ENCODE measurements around the gene ABAT. TPM values are rescaled to one million over a fixed set of nuclear protein-coding genes. Genes with fewer than 3 reads are reported as not detected.

Gene ABAT
- total RNA-seq, 4 donors from 2014 or later: 9.6 to 24.0 (median 21.3) TPM

DNA sequence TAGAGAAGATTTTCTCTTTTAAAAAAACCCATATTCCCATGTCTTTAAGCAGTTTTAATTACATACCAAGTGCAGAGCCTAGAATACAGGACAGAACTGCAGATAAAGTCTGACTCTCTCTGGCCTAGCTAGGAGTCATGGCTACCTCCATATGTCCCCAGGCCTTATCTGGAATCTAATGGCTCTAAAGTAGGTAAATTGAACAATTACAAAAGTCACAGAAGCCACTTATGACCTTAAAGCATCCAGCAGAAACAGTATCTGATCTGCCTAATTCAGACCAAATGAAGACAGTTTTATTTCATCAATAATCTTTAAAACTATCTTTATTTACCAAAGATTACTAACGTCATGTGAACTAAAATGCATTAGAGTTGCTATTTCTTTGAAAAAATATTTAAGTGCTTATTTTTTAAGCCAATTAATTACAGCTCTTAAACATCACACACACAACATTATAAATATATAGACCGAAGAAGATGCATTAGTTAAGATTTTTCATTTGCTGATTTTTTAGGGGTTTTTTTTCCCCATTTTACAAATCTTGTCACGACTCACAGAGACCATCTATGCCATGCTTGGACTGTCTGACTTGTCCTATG, 152.0 kb downstream of the ABAT start:
- Histone ChIP-seq H3K4me1 (peaks cover 0 to 11% (median 0%) of the 10 kb centered on the region in 4 donors), H3K9me3 (no peaks in the 10 kb centered on the region), H3K4me3 (no peak overlapping the region), H3K27ac (no peak overlapping the region), H3K36me3 (peaks cover 0 to 48% (median 3%) of the 10 kb centered on the region in 3 donors), H3K27me3 (no peaks in the 10 kb centered on the region)
- TF ChIP-seq POLR2A (IDR thresholded peaks at IDR 0.05) (no peak), EP300 (IDR thresholded peaks at IDR 0.05) (no peak)
- TF ChIP-seq, protein P1, sequence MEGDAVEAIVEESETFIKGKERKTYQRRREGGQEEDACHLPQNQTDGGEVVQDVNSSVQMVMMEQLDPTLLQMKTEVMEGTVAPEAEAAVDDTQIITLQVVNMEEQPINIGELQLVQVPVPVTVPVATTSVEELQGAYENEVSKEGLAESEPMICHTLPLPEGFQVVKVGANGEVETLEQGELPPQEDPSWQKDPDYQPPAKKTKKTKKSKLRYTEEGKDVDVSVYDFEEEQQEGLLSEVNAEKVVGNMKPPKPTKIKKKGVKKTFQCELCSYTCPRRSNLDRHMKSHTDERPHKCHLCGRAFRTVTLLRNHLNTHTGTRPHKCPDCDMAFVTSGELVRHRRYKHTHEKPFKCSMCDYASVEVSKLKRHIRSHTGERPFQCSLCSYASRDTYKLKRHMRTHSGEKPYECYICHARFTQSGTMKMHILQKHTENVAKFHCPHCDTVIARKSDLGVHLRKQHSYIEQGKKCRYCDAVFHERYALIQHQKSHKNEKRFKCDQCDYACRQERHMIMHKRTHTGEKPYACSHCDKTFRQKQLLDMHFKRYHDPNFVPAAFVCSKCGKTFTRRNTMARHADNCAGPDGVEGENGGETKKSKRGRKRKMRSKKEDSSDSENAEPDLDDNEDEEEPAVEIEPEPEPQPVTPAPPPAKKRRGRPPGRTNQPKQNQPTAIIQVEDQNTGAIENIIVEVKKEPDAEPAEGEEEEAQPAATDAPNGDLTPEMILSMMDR (IDR thresholded peaks at IDR 0.05): no peak
- 77% methylated on average over 3 of the region's 3 CpGs for WGBS, 2 donors
- no peak for DNase-seq (ENCODE audit: low spot score in 2 of 2)

DNA sequence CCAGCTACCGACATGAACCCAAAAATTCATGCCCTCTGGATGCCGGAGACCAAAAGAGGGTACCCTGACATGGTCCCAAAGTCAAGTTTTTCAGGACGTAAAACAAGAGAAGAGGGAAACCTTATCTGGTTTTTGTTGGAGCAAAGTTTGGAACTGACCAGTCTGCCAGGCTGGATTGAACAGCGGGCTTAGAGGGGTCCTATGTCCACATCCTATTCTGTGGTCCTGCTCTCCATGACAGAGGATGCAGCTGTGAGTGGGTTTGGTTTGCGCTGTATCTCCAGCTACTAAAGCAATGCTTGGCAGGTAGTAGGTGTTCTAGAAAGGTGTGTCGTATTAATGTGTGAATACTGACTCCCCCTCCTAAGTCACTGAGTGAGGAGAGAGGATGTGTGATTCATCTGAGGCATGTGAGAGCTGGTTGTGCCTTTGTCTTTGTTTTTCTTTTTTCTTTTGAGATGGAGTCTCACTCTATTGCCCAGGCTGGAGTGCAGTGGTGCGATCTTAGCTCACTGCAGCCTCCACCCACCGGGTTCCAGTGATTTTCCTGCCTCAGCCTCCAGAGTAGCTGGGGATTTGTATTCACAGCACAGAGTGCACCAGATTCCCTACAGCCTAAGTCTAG, 154.2 kb downstream of the ABAT start:
- no peak overlapping the region for H3K4me3 ChIP-seq
- no peaks in the 10 kb centered on the region for H3K27me3 ChIP-seq
- TF ChIP-seq, protein P1 (IDR thresholded peaks at IDR 0.05): no peak
- TF ChIP-seq POLR2A (IDR thresholded peaks at IDR 0.05) (no peak), EP300 (IDR thresholded peaks at IDR 0.05) (no peak)
- WGBS, 2 donors: 92 to 95% methylated on average over 8 of the region's 8 CpGs
- H3K36me3 ChIP-seq: peaks cover 0 to 59% (median 3%) of the 10 kb centered on the region in 3 donors
- peaks cover 0 to 5% (median 0%) of the 10 kb centered on the region in 4 donors for H3K4me1 ChIP-seq
- no peak overlapping the region for H3K27ac ChIP-seq
- no peaks in the 10 kb centered on the region for H3K9me3 ChIP-seq
- no peak for DNase-seq (ENCODE audit: low spot score in 2 of 2)

DNA sequence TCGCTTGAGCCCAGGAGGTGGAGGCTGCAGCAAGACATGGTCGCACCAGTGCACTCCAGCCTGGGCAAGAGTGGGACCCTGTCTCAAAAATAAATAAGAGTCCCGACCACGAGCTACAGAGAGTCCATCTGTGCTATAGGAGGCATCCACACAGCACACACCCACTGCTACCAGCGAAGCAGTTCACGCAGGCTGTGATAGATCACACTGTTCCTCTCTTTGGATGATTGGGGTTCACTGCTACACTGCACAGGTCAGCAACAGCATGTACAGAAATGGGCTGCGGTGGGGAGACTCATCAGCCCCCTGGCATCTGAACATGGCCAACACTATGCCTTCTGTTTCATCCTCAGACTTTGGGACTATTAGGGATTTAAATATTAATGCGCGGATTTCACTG, 157.0 kb downstream of the ABAT start:
- H3K27ac ChIP-seq: no peak overlapping the region
- H3K9me3 ChIP-seq: no peaks in the 10 kb centered on the region
- H3K4me3 ChIP-seq: no peak overlapping the region
- peaks cover 0 to 42% (median 3%) of the 10 kb centered on the region in 3 donors for H3K36me3 ChIP-seq
- WGBS, 2 donors: 79 to 82% methylated on average over 9 of the region's 9 CpGs
- H3K27me3 ChIP-seq: no peaks in the 10 kb centered on the region
- TF ChIP-seq, protein P1 (IDR thresholded peaks at IDR 0.05): no peak
- TF ChIP-seq POLR2A (IDR thresholded peaks at IDR 0.05): no peak
- TF ChIP-seq EP300 (IDR thresholded peaks at IDR 0.05): no peak
- DNase-seq (ENCODE audit: low spot score in 2 of 2): no peak
- peaks cover 0 to 10% (median 2%) of the 10 kb centered on the region in 4 donors for H3K4me1 ChIP-seq

DNA sequence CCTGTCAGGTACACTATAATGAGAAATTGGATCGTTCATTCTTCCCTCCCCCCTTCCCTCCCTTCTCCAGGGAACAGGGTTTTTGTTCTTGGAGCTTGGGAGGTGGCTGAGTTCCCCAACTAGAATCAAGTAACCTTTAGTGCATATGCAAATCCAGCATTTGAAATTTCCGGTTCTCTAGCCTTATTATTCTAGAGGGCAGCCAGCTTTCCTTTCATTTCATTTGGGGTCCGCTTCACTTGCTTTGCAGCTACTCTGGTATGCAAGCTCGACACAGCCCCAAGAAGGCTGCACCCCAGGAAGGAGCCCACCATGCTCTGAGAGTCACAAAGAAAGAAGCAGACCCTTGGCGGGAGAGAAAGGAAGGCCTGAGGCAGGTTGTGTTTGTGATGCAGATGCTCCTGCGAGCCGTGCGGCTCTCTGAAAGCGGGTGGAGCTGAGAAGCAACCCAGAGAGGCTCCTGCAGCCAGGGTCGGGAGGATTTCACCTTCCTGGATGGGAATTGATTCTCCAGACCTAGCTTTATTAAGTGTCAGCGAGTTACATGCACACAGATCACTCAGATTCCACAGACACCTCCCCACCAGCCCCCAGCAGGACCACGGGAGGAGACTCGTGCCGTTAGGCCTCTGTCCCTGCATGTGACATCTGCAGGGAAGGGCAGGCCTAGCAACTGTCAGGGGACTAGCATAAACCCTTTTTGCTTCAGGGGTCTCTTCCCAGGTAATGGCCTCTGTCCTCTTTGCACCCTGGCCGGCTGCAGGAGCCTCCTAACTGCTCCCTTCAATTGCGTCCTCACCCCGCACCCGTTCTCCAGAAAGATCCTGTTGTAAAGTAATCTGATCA, 157.7 kb downstream of the ABAT start:
- peaks cover 0 to 14% (median 2%) of the 10 kb centered on the region in 4 donors for H3K4me1 ChIP-seq
- H3K9me3 ChIP-seq: no peaks in the 10 kb centered on the region
- no peak for DNase-seq (ENCODE audit: low spot score in 2 of 2)
- H3K27me3 ChIP-seq: no peaks in the 10 kb centered on the region
- no peak overlapping the region for H3K4me3 ChIP-seq
- H3K27ac ChIP-seq: no peak overlapping the region
- H3K36me3 ChIP-seq: peaks cover 0 to 42% (median 3%) of the 10 kb centered on the region in 3 donors
- WGBS, 2 donors: 71% methylated on average over 18 of the region's 18 CpGs
- TF ChIP-seq POLR2A (IDR thresholded peaks at IDR 0.05): no peak
- TF ChIP-seq, protein P1 (IDR thresholded peaks at IDR 0.05): no peak
- TF ChIP-seq EP300 (IDR thresholded peaks at IDR 0.05): no peak

Data from tibial nerve (tissue), 4 donors.